ENCODE data around the gene HARS2.
"Not testable (repeated sequence)": the region's sequence is repeated elsewhere in the genome, so short reads cannot be mapped to it uniquely, and the experiment has no call there.

The HARS2 gene

DNA sequence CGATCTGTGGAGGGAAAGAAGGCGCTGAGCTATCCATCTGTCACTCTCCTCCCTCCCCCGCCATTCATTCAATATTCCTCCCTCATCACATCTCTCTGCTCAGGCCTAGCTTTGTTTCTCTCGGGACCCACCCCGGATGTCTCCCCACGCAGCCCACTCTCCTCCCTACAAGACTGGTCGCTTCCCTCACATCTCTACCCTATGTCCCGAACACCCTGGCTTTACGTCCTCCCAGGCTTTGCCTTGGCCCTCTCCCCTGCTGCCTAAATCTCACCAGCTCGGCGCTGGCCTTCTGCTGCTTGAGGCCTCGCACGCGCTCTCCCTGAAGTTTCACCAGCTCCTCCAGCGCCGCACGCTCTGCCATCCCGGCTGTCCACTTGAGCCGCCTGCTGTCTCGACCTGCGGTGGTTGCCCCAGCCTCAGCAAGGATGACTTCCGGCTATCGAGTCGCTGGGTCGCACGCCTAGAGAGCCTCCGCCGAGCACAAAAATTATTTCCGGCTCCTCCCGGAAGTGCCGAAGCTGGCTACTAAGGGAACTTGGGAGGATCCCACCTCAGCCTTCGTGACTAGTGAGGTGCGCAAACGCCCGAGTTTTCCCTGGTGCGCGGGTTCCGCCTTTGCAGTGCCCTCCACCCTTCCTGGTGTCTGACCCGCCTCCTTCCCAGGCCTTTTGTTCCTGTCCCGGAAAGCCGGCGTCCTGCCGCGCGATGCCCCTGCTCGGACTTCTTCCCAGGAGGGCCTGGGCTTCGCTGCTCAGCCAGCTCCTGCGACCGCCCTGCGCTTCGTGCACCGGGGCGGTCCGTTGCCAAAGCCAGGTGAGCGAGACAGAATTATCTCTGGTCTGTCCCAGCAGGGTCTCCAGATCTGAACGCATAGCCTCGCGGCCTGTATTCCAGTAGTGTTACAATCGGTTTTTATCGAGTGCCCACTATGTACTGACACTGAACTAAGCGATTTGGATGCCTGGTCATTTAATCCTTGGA, at the start of gene HARS2, which contains the start of gene HARS1:
Gene HARS2, plus strand, starts transcription at position 515 of the 984 bp plus-strand sequence. Its CDS starts 194 bp downstream, at position 709.
Gene HARS1, minus strand, starts transcription at position 430 of the 984 bp plus-strand sequence. Its CDS starts 66 bp downstream, at position 364.
- peak; percentile 81 for DNase-seq

GRCh38 chr5:140641716-140642115, 49.5 kb upstream of the HARS2 start:
- no peak for DNase-seq

- no peak for DNase-seq
Measured at GRCh38 chr5:140642718-140643117, 48.5 kb upstream of the HARS2 start.

- DNase-seq, result no peak
Measured at GRCh38 chr5:140647042-140647419, 44.2 kb upstream of the HARS2 start.

DNA sequence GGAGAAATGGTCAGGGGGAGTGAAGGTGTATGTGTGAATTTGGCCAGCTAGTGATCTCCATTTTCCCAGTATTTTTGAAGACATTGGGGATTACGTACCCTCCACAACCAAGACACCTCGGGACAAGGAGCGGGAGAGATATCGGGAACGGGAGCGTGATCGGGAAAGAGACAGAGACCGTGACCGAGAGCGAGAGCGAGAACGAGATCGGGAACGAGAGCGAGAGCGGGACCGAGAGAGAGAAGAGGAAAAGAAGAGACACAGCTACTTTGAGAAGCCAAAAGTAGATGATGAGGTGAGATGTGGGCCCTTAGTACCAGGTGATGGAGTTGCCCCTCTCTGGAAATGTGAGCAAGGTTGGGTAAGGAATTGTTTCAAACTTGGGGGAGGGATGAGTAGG, 32.4 kb upstream of the HARS2 start:
- DNase-seq, result no peak

GRCh38 chr5:140660371-140660770, 30.9 kb upstream of the HARS2 start:
- not testable (repeated sequence) for DNase-seq

DNA sequence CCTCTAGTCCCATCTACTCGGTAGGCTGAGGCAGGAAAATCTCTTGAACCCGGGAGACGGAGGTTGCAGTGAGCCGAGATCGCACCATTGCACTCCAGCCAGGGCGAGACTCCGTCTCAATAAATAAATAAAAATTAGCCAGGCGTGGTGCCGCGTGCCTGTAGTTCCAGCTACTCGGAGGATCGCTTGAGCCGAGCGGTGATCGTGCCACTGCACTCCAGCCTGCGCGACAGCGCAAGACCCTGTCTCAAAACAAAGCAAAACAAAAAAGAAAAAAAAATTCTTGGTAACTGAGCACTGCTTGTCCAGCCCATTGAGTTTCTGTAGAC, 27.3 kb upstream of the HARS2 start:
- no peak for DNase-seq

DNA sequence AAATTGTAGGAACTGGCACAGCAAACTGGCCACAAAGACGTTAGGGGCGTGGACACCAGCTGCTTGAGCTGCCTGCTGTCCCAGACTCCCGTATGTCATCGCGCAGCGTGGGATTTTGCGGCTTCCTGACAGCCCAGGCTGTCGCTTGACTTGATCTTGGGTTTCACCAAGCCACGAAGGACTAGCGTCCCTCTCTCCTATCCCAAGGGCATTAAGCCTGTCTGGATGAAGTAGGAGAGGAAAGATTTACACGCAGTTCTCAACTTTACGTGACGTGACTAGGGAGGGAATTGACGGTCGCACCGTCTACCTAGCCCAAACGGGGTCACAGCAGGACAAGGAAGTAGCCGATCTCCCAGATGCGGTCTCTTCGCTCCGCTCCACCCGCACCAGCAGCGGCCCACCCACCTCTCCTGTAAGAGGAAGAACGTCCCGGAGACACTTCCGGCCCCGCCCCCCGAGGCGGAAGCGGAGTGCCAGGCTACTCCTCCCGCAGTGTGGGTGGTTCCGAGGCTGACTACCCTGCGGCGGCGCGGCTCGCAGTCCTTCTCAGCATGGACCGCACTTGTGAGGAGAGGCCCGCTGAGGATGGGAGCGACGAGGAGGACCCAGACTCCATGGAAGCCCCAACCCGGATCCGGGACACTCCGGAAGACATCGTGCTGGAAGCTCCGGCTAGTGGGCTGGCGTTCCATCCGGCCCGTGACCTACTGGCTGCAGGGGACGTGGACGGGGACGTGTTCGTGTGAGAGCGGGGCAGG, 26.7 kb upstream of the HARS2 start, which contains the start of gene WDR55:
Gene WDR55, plus strand, starts transcription at position 546 of the 761 bp plus-strand sequence. Its CDS starts 9 bp downstream, at position 555.
- peak; percentile 90 for DNase-seq

- not testable (repeated sequence) for DNase-seq
Measured at GRCh38 chr5:140671035-140671434, 20.2 kb upstream of the HARS2 start.

GRCh38 chr5:140671472-140672125, 19.7 kb upstream of the HARS2 start:
- DNase-seq, result no peak

GRCh38 chr5:140672455-140673186, 18.6 kb upstream of the HARS2 start:
- no peak for DNase-seq

- no peak for DNase-seq
Measured at GRCh38 chr5:140673187-140673976, 17.9 kb upstream of the HARS2 start, which contains the start of gene DND1. DND1 (minus strand) TSS chr5:140673576; CDS start chr5:140673542, 34 bp downstream.

- DNase-seq, result no peak
Measured at GRCh38 chr5:140674211-140674610, 17.0 kb upstream of the HARS2 start.

DNA sequence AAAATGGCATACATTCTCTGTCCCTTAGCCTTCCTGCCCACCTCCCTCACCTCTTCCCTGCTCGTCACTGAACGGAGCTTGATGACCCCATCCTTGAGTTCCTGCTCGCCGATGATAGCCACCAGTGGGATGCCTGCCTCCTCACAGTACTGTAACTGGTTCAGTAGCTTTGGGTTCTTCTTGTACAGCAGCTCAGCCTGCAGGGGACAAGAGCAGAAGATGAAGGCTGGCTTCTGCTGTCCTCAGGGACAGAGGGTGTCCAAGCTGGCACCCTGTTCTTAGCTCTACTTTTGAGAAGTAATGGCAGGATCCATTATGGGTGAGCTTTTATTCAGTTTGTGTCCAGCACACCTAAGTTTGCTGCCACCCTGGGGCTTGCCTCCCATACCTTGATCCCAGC, 16.6 kb upstream of the HARS2 start:
- no peak for DNase-seq

GRCh38 chr5:140677947-140678346, 13.3 kb upstream of the HARS2 start:
- DNase-seq, result no peak

DNA sequence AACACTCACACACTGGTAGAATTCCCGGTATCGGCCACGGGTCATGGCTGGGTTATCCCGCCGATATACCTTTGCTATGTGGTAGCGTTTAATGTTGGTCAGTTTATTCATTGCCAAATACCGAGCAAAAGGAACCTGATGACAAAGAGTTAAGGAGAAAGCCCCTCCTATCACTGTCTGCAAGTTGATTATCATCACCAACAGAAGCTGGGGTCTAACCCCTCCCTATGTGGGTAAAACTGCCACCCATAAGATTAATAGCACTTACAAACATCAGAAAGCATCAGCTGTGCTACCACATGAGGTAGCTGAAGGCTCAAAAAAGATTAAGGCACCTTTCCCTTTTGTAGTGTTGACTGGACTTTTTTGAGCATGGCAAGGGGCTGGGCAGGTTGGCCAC, 12.3 kb upstream of the HARS2 start:
- DNase-seq, result no peak

GRCh38 chr5:140690376-140690932, 801 bp upstream of the HARS2 start:
- DNase-seq, result no peak

- DNase-seq, result no peak
Measured at GRCh38 chr5:140694276-140694675, 3.0 kb downstream of the HARS2 start.

GRCh38 chr5:140696891-140697492, 5.7 kb downstream of the HARS2 start:
- no peak for DNase-seq

Data from NK-92 treated with Interleukin-12 subunit alpha and Interleukin-12 subunit beta, amount 100 ng/mL, for 24 hours (cell line).